Kidney (tissue), 14 donors: ENCODE data around the gene NALCN. TPM values are rescaled to one million over a fixed set of nuclear protein-coding genes. Genes with fewer than 3 reads are reported as not detected.

Experiments used
- DNase-seq, 5 donors: peaks; one replicate each; pipeline ENCODE4 v3.0.0-alpha.2; 2013 to 2020
- FAIRE-seq: peaks from 2 replicates; lab custom pipeline; 2012; peaks lifted over from hg19 to GRCh38; lab: Jason Lieb, UNC
- H3K27ac ChIP-seq, 2 donors: one replicate each; pipeline ENCODE4 v1.7.0; 2013; ENCODE audit warnings: low read depth in 2 of 2, low read length in 2 of 2, inconsistent platforms in 1 of 2
- H3K27me3 ChIP-seq: one replicate; pipeline ENCODE4 v1.7.1; 2013; ENCODE audit warnings: low read length, inconsistent platforms; ENCODE audit not compliant: control insufficient read depth, insufficient read depth
- H3K36me3 ChIP-seq, 3 donors: one replicate each; pipeline versions ENCODE4 v1.7.0 to v1.7.1; 2013; ENCODE audit warnings: low read length in 3 of 3, control low read depth in 1 of 3, inconsistent platforms in 1 of 3; ENCODE audit not compliant: insufficient read depth in 3 of 3, control insufficient read depth in 2 of 3
- H3K4me1 ChIP-seq, 3 donors: one replicate each; pipeline versions ENCODE4 v1.7.0 to v1.7.1; 2013; ENCODE audit warnings: low read length in 3 of 3, inconsistent platforms in 1 of 3, low read depth in 1 of 3; ENCODE audit not compliant: control insufficient read depth in 2 of 3, insufficient read depth in 2 of 3
- H3K4me3 ChIP-seq, 3 donors: one replicate each; pipeline versions ENCODE4 v1.7.0 to v1.8.1; 2013; ENCODE audit warnings: low read length in 3 of 3, control low read depth in 1 of 3, inconsistent platforms in 1 of 3
- H3K9ac ChIP-seq, 3 donors: one replicate each; pipeline versions ENCODE4 v1.7.0 to v1.7.1; 2013; ENCODE audit warnings: low read length in 3 of 3, control low read depth in 1 of 3, inconsistent platforms in 1 of 3
- H3K9me3 ChIP-seq, 3 donors: one replicate each; pipeline versions ENCODE4 v1.7.0 to v1.7.1; 2013; ENCODE audit warnings: low read length in 3 of 3, control low read depth in 1 of 3, inconsistent platforms in 1 of 3; ENCODE audit not compliant: control insufficient read depth in 2 of 3, insufficient read depth in 1 of 3
- intact Hi-C: fragments of 100-400 bp; cut with DNase I; formaldehyde crosslinking; loops from one replicate; pipeline ENCODE4 v1.11.1; 2022
- polyA plus RNA-seq: library from polyadenylated mRNA; stranded (reverse); fragments of 350-450 nt; fragmentation: Illumina TruSeq; extraction: RNeasy Lipid Tissue Mini Kit (QIAGEN cat#74804); gene quantifications from one replicate; pipeline ENCODE4 v1.2.3, GENCODE V29; 2014; ENCODE audit warnings: low read depth, low replicate concordance; ENCODE audit not compliant: insufficient read depth
- total RNA-seq: library from RNA; stranded (reverse); fragmentation: NEBNext Ultra II Directional; extraction: Animal tissue kit (Norgen Biotek cat#: 25700); gene quantifications from one replicate; pipeline ENCODE4 v1.2.1, GENCODE V29; 2021
- TF ChIP-seq, protein P1 (sequence below): IDR thresholded peaks from 3 replicates; pipeline ENCODE4 v1.5.1; 2012; ENCODE audit warnings: mild to moderate bottlenecking, moderate library complexity, borderline replicate concordance; ENCODE audit not compliant: insufficient read depth; ENCODE audit errors: extremely low read depth
- donor health status: control.
- donor health status: control.
- donor health status: control.
- donor health status: control.
- donor health status: control.
- donor health status: DM: yes; HTN: yes; CAD: no.
- donor health status: Normal renal cell carcinoma (clear cell type).

NALCN gene
- total and polyA plus RNA-seq, 2 donors from 2014 or later = 0.43 to 2.4 TPM

- no peak overlapping the region for H3K4me3 ChIP-seq
- H3K9me3 ChIP-seq = no peaks in the 10 kb centered on the region
- intact Hi-C loops = no loop called here
- no peak overlapping the region for H3K9ac ChIP-seq
- TF ChIP-seq, protein P1, sequence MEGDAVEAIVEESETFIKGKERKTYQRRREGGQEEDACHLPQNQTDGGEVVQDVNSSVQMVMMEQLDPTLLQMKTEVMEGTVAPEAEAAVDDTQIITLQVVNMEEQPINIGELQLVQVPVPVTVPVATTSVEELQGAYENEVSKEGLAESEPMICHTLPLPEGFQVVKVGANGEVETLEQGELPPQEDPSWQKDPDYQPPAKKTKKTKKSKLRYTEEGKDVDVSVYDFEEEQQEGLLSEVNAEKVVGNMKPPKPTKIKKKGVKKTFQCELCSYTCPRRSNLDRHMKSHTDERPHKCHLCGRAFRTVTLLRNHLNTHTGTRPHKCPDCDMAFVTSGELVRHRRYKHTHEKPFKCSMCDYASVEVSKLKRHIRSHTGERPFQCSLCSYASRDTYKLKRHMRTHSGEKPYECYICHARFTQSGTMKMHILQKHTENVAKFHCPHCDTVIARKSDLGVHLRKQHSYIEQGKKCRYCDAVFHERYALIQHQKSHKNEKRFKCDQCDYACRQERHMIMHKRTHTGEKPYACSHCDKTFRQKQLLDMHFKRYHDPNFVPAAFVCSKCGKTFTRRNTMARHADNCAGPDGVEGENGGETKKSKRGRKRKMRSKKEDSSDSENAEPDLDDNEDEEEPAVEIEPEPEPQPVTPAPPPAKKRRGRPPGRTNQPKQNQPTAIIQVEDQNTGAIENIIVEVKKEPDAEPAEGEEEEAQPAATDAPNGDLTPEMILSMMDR = no peak
- FAIRE-seq = no peak
- no peak for DNase-seq
- H3K27ac ChIP-seq = no peak overlapping the region
- H3K36me3 ChIP-seq = no peaks in the 10 kb centered on the region
- H3K4me1 ChIP-seq = no peaks in the 10 kb centered on the region
- no peaks in the 10 kb centered on the region for H3K27me3 ChIP-seq
These were observed 150.4 kb downstream of the NALCN start for GRCh38 chr13:101265934-101266333.

DNA sequence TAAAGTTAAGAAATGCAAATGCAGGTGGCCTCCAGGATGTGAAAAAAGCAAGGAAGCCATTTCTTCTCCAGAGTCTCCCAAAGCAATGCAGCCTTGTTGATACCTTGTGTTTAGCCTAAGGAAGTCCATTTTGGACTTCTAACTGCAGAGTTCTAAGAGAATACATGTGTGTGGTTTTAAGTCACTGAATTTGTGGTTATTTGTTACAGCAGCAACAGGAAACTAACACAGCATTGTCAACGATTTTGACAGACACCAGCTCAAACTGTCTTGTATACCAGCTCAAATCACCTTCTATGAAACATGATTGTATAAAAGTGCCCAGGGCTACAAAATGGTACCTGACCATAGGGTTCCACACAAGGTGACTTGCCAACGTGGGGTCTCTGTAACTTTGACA is 151.4 kb downstream of the NALCN start:
- DNase-seq (no peak), FAIRE-seq (no peak)
- H3K4me1 ChIP-seq = no peaks in the 10 kb centered on the region
- no peak overlapping the region for H3K9ac ChIP-seq
- no peaks in the 10 kb centered on the region for H3K36me3 ChIP-seq
- TF ChIP-seq, protein P1 = no peak
- H3K27me3 ChIP-seq = no peaks in the 10 kb centered on the region
- no peak overlapping the region for H3K27ac ChIP-seq
- intact Hi-C loops = no loop called here
- no peak overlapping the region for H3K4me3 ChIP-seq
- H3K9me3 ChIP-seq = no peaks in the 10 kb centered on the region

DNA sequence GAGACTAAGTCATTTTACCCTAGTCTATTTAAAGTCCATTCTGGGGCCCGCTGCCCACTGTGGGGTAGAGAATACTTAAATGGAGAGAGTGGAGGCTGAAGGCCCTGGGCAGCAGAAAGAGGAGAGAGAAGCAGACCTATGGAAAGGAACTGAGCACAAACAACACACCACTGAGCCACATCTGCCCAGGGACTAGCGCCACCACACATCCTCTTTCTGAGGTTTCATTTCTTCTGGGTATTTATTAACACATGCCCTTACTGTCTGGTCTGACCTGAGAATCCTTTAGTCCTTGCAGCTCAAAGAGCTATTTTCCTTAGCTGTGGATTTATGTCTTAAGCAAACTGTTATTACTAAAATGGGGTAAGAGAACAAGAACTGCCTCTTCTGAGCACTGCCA is 154.0 kb downstream of the NALCN start:
- intact Hi-C loops = no loop called here
- H3K9ac ChIP-seq = no peak overlapping the region
- H3K4me1 ChIP-seq = no peaks in the 10 kb centered on the region
- FAIRE-seq = no peak
- H3K27me3 ChIP-seq = no peaks in the 10 kb centered on the region
- no peaks in the 10 kb centered on the region for H3K36me3 ChIP-seq
- TF ChIP-seq, protein P1 = no peak
- no peak for DNase-seq
- H3K9me3 ChIP-seq = no peaks in the 10 kb centered on the region
- no peak overlapping the region for H3K27ac ChIP-seq
- H3K4me3 ChIP-seq = no peak overlapping the region

DNA sequence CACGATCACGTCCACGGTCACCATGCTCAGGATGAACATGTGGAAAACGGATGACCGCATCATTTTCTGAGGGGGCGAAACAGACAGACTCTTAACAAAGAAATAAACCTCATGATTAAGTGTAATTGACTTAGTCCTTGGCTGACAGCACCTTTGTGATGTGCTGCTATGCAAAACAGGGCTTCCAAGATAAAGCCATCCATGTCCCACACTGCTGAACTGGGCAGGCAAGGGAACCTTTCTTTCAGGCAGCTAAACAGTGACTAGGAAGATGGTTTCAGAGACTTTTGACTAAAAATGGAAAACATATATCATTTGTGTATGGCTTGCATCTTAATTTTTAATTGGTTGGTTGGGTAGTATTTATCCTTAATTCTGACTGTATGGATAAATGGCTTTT is 157.8 kb downstream of the NALCN start:
- intact Hi-C loops = no loop called here
- no peak for FAIRE-seq
- H3K9me3 ChIP-seq = no peaks in the 10 kb centered on the region
- H3K4me1 ChIP-seq = no peaks in the 10 kb centered on the region
- no peaks in the 10 kb centered on the region for H3K27me3 ChIP-seq
- no peak overlapping the region for H3K27ac ChIP-seq
- TF ChIP-seq, protein P1 = no peak
- no peak for DNase-seq
- H3K9ac ChIP-seq = no peak overlapping the region
- H3K4me3 ChIP-seq = no peak overlapping the region
- H3K36me3 ChIP-seq = no peaks in the 10 kb centered on the region
